ENCODE measurements around the gene CYB5R4. TPM values are rescaled to one million over a fixed set of nuclear protein-coding genes. Genes with fewer than 3 reads are reported as not detected.

Gene CYB5R4
- total and polyA plus RNA-seq, 10 of the 15 experiments (the other 5 are each of a cell fraction or from before 2014, with no cell fraction given) = 13.4 to 61.1 (median 27.5) TPM

DNA sequence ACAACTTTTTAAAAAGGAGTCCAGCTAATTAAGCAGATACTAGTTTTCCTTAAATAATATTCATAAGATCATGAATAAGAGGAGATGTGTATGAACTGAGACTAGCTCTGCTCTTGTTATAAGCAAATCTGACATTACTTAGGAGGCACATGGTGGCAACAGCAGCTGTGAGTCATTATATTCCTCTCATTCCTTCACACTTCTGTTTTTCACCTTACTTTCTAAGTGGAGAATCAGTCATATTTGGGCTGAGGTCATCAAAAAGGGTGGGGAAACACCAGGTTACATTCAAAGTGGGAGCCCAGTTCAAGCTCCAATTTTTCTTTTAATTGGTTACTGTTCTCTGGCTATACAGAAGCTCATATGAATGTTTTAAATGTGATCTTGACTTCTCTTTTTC, 12.3 kb upstream of the CYB5R4 start (continued):
- TF ChIP-seq BHLHE40 (IDR thresholded peaks at IDR 0.05; ENCODE audit: borderline replicate concordance in 1 of 2, low read depth in 2 of 2, low read length in 1 of 2) = peak; percentile 33 to 60; a peak in 2 of 4 replicates
- TF ChIP-seq, protein P1, sequence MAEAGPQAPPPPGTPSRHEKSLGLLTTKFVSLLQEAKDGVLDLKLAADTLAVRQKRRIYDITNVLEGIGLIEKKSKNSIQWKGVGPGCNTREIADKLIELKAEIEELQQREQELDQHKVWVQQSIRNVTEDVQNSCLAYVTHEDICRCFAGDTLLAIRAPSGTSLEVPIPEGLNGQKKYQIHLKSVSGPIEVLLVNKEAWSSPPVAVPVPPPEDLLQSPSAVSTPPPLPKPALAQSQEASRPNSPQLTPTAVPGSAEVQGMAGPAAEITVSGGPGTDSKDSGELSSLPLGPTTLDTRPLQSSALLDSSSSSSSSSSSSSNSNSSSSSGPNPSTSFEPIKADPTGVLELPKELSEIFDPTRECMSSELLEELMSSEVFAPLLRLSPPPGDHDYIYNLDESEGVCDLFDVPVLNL (IDR thresholded peaks at IDR 0.05; ENCODE audit: low read depth, low read length) = no peak
- TF ChIP-seq ZNF217 (IDR thresholded peaks at IDR 0.05) = peak; percentile 84
- TF ChIP-seq PAX5 (IDR thresholded peaks at IDR 0.05; ENCODE audit: borderline replicate concordance, low read depth, low read length) = 0 out of 2 replicates have a peak, but pooled peaks have one; percentile 29
- no peak for TF ChIP-seq SUPT20H (IDR thresholded peaks at IDR 0.05; ENCODE audit: borderline replicate concordance, control insufficient read depth, low read depth, low read length)
- TF ChIP-seq NBN (IDR thresholded peaks at IDR 0.05) = 0 out of 2 replicates have a peak, but pooled peaks have one; percentile 42
- 0 out of 2 replicates have a peak, but pooled peaks have one; percentile 41 for TF ChIP-seq TCF12 (IDR thresholded peaks at IDR 0.05; ENCODE audit: low read depth, low read length)
- TF ChIP-seq KLF5 (IDR thresholded peaks at IDR 0.05; ENCODE audit: partially characterized antibody) = no peak
- peak; percentile 72; the same call in 1 of the 2 replicates for TF ChIP-seq BACH1 (IDR thresholded peaks at IDR 0.05; ENCODE audit: borderline replicate concordance)
- no peak for TF ChIP-seq CHD2 (IDR thresholded peaks at IDR 0.05; ENCODE audit: borderline replicate concordance, low read depth, low read length)
- 0 out of 2 replicates have a peak, but pooled peaks have one; percentile 35 for TF ChIP-seq GATAD2B (conservative IDR thresholded peaks at IDR 0.05; ENCODE audit: low read depth)
- TF ChIP-seq, protein P2, sequence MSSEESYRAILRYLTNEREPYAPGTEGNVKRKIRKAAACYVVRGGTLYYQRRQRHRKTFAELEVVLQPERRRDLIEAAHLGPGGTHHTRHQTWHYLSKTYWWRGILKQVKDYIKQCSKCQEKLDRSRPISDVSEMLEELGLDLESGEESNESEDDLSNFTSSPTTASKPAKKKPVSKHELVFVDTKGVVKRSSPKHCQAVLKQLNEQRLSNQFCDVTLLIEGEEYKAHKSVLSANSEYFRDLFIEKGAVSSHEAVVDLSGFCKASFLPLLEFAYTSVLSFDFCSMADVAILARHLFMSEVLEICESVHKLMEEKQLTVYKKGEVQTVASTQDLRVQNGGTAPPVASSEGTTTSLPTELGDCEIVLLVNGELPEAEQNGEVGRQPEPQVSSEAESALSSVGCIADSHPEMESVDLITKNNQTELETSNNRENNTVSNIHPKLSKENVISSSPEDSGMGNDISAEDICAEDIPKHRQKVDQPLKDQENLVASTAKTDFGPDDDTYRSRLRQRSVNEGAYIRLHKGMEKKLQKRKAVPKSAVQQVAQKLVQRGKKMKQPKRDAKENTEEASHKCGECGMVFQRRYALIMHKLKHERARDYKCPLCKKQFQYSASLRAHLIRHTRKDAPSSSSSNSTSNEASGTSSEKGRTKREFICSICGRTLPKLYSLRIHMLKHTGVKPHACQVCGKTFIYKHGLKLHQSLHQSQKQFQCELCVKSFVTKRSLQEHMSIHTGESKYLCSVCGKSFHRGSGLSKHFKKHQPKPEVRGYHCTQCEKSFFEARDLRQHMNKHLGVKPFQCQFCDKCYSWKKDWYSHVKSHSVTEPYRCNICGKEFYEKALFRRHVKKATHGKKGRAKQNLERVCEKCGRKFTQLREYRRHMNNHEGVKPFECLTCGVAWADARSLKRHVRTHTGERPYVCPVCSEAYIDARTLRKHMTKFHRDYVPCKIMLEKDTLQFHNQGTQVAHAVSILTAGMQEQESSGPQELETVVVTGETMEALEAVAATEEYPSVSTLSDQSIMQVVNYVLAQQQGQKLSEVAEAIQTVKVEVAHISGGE (CRISPR knock-in tag; IDR thresholded peaks at IDR 0.05) = no peak
- peak; percentile 96 for TF ChIP-seq MTA2 (IDR thresholded peaks at IDR 0.05; ENCODE audit: low read depth)
- peak; percentile 69 to 85; a peak in 3 of 4 replicates for TF ChIP-seq EP300 (IDR thresholded peaks at IDR 0.05; ENCODE audit: borderline replicate concordance in 1 of 2, control insufficient read depth in 1 of 2, low read depth in 2 of 2, low read length in 2 of 2)
- TF ChIP-seq EED (IDR thresholded peaks at IDR 0.05; ENCODE audit: low read depth) = peak; percentile 86
- peak; percentile 73 for TF ChIP-seq CREM (IDR thresholded peaks at IDR 0.05; ENCODE audit: low read depth)
- TF ChIP-seq BCL11A (IDR thresholded peaks at IDR 0.05; ENCODE audit: low read depth, low read length) = peak; percentile 92
- peak; percentile 49; the same call in 1 of the 2 replicates for TF ChIP-seq CREB1 (IDR thresholded peaks at IDR 0.05; ENCODE audit: low read depth)
- TF ChIP-seq NR2F1 (conservative IDR thresholded peaks at IDR 0.05) = peak; percentile 58; the same call in 1 of the 2 replicates
- peak; percentile 86 for TF ChIP-seq IKZF1 (conservative IDR thresholded peaks at IDR 0.05)
- TF ChIP-seq RAD51 (IDR thresholded peaks at IDR 0.05) = peak; percentile 51; the same call in 1 of the 2 replicates
- TF ChIP-seq DPF2 (IDR thresholded peaks at IDR 0.05) = peak; percentile 95
- TF ChIP-seq RUNX3 (IDR thresholded peaks at IDR 0.05; ENCODE audit: low read length) = peak; percentile 73
- TF ChIP-seq IKZF2 (IDR thresholded peaks at IDR 0.05) = peak; percentile 86 to 92
- peak; percentile 91 for TF ChIP-seq ATF7 (IDR thresholded peaks at IDR 0.05; ENCODE audit: low read depth)
- TF ChIP-seq ETV6 (conservative IDR thresholded peaks at IDR 0.05 in 1 of 2, IDR thresholded peaks at IDR 0.05 in 1 of 2; ENCODE audit: borderline replicate concordance in 1 of 2, low read depth in 1 of 2) = peak in 1 of 2 experiments; percentile 60; a peak in 1 of 4 replicates

Measured in GM12878 (cell line).